ENCODE data around the gene FKBP5. TPM values are rescaled to one million over a fixed set of nuclear protein-coding genes. Genes with fewer than 3 reads are reported as not detected.

Gene FKBP5
- total and polyA plus RNA-seq, 2 of the 4 experiments (the other 2 are of a cell fraction) = 6.8 to 7.0 TPM

DNA sequence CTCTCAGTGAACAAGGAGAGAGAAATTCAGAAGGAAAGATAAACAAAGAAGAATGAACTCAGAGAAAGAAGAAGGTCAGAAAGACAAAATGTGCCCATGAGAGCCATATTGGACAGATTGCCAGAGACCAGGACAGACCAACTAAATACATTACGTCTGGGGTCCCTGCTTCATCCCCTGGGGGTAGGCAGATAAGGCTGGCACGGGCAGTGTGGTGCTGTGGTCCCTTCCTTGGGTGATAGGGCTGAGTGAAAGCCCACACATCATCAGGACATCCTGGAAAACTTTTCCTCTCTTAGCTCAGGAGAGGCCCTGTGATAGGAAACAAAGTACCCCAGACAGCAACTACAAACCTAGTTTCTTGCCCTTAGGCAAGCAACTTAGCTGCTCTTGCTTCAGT, 34.9 kb upstream of the FKBP5 start:
- H3K9ac ChIP-seq (ENCODE audit: low read depth, low read length) = no peak overlapping the region
- no peak overlapping the region for H3K14ac ChIP-seq (replicated peaks; ENCODE audit: low read depth, low read length)
- ChIA-PET POLR2A (ENCODE audit: unreplicated experiment) (no interaction called here), CTCF (no interaction called here)
- no peak overlapping the region for H2AK9ac ChIP-seq (replicated peaks; ENCODE audit: low read depth, low read length, poor library complexity)
- no peaks in the 10 kb centered on the region for H3K27me3 ChIP-seq (ENCODE audit: control insufficient read depth, insufficient read depth, low read length)
- H3K9me1 ChIP-seq (ENCODE audit: insufficient read depth, low read length) = peaks cover 16% of the 10 kb centered on the region
- H2BK15ac ChIP-seq (ENCODE audit: low read depth, low read length) = no peak overlapping the region
- no peak for TF ChIP-seq RFX5 (IDR thresholded peaks at IDR 0.05; ENCODE audit: low read depth, low read length)
- TF ChIP-seq MAZ (IDR thresholded peaks at IDR 0.05; ENCODE audit: borderline replicate concordance, low read depth, low read length) = no peak
- no peak for TF ChIP-seq CHD1 (IDR thresholded peaks at IDR 0.05; ENCODE audit: low read depth, low read length)
- TF ChIP-seq NFE2L2 (IDR thresholded peaks at IDR 0.05; ENCODE audit: low read depth, low read length) = no peak
- TF ChIP-seq MXI1 (IDR thresholded peaks at IDR 0.05; ENCODE audit: borderline replicate concordance, low read depth, low read length) = no peak
- TF ChIP-seq, protein P1, sequence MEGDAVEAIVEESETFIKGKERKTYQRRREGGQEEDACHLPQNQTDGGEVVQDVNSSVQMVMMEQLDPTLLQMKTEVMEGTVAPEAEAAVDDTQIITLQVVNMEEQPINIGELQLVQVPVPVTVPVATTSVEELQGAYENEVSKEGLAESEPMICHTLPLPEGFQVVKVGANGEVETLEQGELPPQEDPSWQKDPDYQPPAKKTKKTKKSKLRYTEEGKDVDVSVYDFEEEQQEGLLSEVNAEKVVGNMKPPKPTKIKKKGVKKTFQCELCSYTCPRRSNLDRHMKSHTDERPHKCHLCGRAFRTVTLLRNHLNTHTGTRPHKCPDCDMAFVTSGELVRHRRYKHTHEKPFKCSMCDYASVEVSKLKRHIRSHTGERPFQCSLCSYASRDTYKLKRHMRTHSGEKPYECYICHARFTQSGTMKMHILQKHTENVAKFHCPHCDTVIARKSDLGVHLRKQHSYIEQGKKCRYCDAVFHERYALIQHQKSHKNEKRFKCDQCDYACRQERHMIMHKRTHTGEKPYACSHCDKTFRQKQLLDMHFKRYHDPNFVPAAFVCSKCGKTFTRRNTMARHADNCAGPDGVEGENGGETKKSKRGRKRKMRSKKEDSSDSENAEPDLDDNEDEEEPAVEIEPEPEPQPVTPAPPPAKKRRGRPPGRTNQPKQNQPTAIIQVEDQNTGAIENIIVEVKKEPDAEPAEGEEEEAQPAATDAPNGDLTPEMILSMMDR (conservative IDR thresholded peaks at IDR 0.05; ENCODE audit: low read depth, low read length) = no peak
- no peak for TF ChIP-seq BHLHE40 (IDR thresholded peaks at IDR 0.05; ENCODE audit: low read depth, low read length)
- no peak for TF ChIP-seq CEBPB (IDR thresholded peaks at IDR 0.05; ENCODE audit: low read depth, low read length)
- TF ChIP-seq, protein P2, sequence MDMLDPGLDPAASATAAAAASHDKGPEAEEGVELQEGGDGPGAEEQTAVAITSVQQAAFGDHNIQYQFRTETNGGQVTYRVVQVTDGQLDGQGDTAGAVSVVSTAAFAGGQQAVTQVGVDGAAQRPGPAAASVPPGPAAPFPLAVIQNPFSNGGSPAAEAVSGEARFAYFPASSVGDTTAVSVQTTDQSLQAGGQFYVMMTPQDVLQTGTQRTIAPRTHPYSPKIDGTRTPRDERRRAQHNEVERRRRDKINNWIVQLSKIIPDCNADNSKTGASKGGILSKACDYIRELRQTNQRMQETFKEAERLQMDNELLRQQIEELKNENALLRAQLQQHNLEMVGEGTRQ (IDR thresholded peaks at IDR 0.05; ENCODE audit: low read depth, low read length) = no peak
- TF ChIP-seq MAFK (IDR thresholded peaks at IDR 0.05; ENCODE audit: low read depth, low read length) = no peak
- no peak for TF ChIP-seq POLR2A (IDR thresholded peaks at IDR 0.05; ENCODE audit: low read depth, low read length)
- no peak for TF ChIP-seq RAD21 (IDR thresholded peaks at IDR 0.05; ENCODE audit: low read length)
- TF ChIP-seq RCOR1 (IDR thresholded peaks at IDR 0.05; ENCODE audit: insufficient replicate concordance, low read length) = no peak
- TF ChIP-seq, protein P3, sequence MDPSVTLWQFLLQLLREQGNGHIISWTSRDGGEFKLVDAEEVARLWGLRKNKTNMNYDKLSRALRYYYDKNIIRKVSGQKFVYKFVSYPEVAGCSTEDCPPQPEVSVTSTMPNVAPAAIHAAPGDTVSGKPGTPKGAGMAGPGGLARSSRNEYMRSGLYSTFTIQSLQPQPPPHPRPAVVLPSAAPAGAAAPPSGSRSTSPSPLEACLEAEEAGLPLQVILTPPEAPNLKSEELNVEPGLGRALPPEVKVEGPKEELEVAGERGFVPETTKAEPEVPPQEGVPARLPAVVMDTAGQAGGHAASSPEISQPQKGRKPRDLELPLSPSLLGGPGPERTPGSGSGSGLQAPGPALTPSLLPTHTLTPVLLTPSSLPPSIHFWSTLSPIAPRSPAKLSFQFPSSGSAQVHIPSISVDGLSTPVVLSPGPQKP (IDR thresholded peaks at IDR 0.05; ENCODE audit: borderline replicate concordance, low read depth, low read length) = no peak
- TF ChIP-seq SMC3 (IDR thresholded peaks at IDR 0.05; ENCODE audit: low read depth, low read length) = no peak
- TF ChIP-seq FOS (IDR thresholded peaks at IDR 0.05; ENCODE audit: low read depth, low read length) = no peak
- no peak overlapping the region for H3K56ac ChIP-seq (ENCODE audit: extremely low read depth, insufficient read depth, low read length)
- no peaks in the 10 kb centered on the region for H4K20me1 ChIP-seq (ENCODE audit: insufficient read depth, low read length)
- no peaks in the 10 kb centered on the region for H3K9me3 ChIP-seq (ENCODE audit: control insufficient read depth, insufficient read depth, low read length)
- H4K8ac ChIP-seq (ENCODE audit: low read depth in 2 of 2, low read length in 2 of 2) = no peak overlapping the region
- H3K4me2 ChIP-seq (ENCODE audit: low read depth, low read length) = no peak overlapping the region
- no peak overlapping the region for H2AK5ac ChIP-seq (ENCODE audit: low read depth, low read length)
- H2AFZ ChIP-seq (replicated peaks; ENCODE audit: low read length, poor library complexity) = no peak overlapping the region
- BruUV-seq (replicated peaks) = no TSS peak
- H3K4me3 ChIP-seq (ENCODE audit: insufficient read depth, low read depth, low read length) = no peak overlapping the region
- H3K18ac ChIP-seq (ENCODE audit: low read depth, low read length) = no peak overlapping the region
- H3K27ac ChIP-seq (ENCODE audit: insufficient read depth, low read length) = no peak overlapping the region
- no peak overlapping the region for H3K4ac ChIP-seq (ENCODE audit: low read depth, low read length)
- H4K91ac ChIP-seq (ENCODE audit: insufficient read depth, low read depth, low read length) = no peak overlapping the region
- intact Hi-C loops (cut with micrococcal nuclease) = no loop called here
- H3K23ac ChIP-seq (ENCODE audit: low read depth, low read length) = no peak overlapping the region
- DNase-seq (no peak), ATAC-seq (ENCODE audit: low read depth) (no peak)
- WGBS, 2 experiments (ENCODE audit: extremely low coverage in 2 of 2, insufficient read length in 1 of 2) = no CpG with 5 or more reads among the region's 2 CpGs
- peaks cover 34% of the 10 kb centered on the region for H3K4me1 ChIP-seq (ENCODE audit: control insufficient read depth, insufficient read depth, low read length)
- no peak overlapping the region for H2BK20ac ChIP-seq (ENCODE audit: low read depth, low read length)
- H2BK5ac ChIP-seq (ENCODE audit: low read depth, low read length, poor library complexity, severe bottlenecking) = no peak overlapping the region
- H3K36me3 ChIP-seq (ENCODE audit: control insufficient read depth, insufficient read depth, low read length) = no peaks in the 10 kb centered on the region
- H2BK120ac ChIP-seq (ENCODE audit: low read depth, low read length) = no peak overlapping the region
- dilution Hi-C loops (cut with HindIII; ENCODE audit: low sequenced_read_pairs, unreplicated experiment) = no loop called here
- H4K5ac ChIP-seq (ENCODE audit: low read depth, low read length) = no peak overlapping the region
- H3K79me1 ChIP-seq (ENCODE audit: low read depth in 1 of 2, low read length in 2 of 2) = peaks cover 0 to 8% of the 10 kb centered on the region in 2 experiments; a peak in 1 of 4 replicates
- in situ Hi-C loops (cut with MboI; ENCODE audit: low sequenced_read_pairs) = no loop called here
